HPDE6-E6E7 (cell line): ENCODE data around the gene SUPT6H.

Source experiments
- DNase-seq: peaks from one replicate; pipeline ENCODE4 v3.0.0; 2011; ENCODE audit warnings: missing footprints; ENCODE audit errors: extremely low spot score

SUPT6H gene

GRCh38 chr17:28749516-28750177, 87.6 kb downstream of the SUPT6H start:
- no peak for DNase-seq

- DNase-seq, result no peak
Observed at GRCh38 chr17:28750178-28751047, 88.4 kb downstream of the SUPT6H start.

- no peak for DNase-seq
Observed at GRCh38 chr17:28751600-28752366, 89.8 kb downstream of the SUPT6H start.
